HG02973 (cell line): ENCODE measurements around the gene C1orf53.
"Not testable (repeated sequence)": the region's sequence is repeated elsewhere in the genome, so short reads cannot be mapped to it uniquely, and the experiment has no call there.

Experiments used
- ATAC-seq: cut with Tn5 transposase; IDR thresholded peaks from one replicate; pipeline ENCODE4 v1.9.1; 2021; ENCODE audit warnings: moderate library complexity; ENCODE audit not compliant: unreplicated experiment

C1orf53 gene

GRCh38 chr1:197902454-197903195 lies at the start of gene C1orf53:
TSS of gene C1orf53 (plus strand) at chr1:197902630. CDS start at chr1:197902650, 20 bp downstream.
- peak; percentile 97 for ATAC-seq

- not testable (repeated sequence) for ATAC-seq
These were observed 46.7 kb upstream of the C1orf53 start for GRCh38 chr1:197855751-197856150.

GRCh38 chr1:197857477-197857876 lies 45.0 kb upstream of the C1orf53 start:
- ATAC-seq: no peak

GRCh38 chr1:197859024-197859423 lies 43.4 kb upstream of the C1orf53 start:
- no peak for ATAC-seq

GRCh38 chr1:197862221-197862620 lies 40.2 kb upstream of the C1orf53 start:
- no peak for ATAC-seq

GRCh38 chr1:197862671-197863070 lies 39.8 kb upstream of the C1orf53 start:
- ATAC-seq: no peak

GRCh38 chr1:197865809-197866208 lies 36.6 kb upstream of the C1orf53 start:
- no peak for ATAC-seq

GRCh38 chr1:197868751-197869489 lies 33.5 kb upstream of the C1orf53 start:
- peak; percentile 93 for ATAC-seq

- ATAC-seq: no peak
These were observed 32.8 kb upstream of the C1orf53 start for GRCh38 chr1:197869490-197870077.

GRCh38 chr1:197876894-197877293 lies 25.5 kb upstream of the C1orf53 start:
- ATAC-seq: no peak

GRCh38 chr1:197880385-197880784 lies 22.0 kb upstream of the C1orf53 start:
- ATAC-seq: not testable (repeated sequence)

GRCh38 chr1:197882241-197882640 lies 20.2 kb upstream of the C1orf53 start:
- ATAC-seq: not testable (repeated sequence)

- ATAC-seq: no peak
These were observed 18.3 kb upstream of the C1orf53 start for GRCh38 chr1:197884173-197884572.

- ATAC-seq: no peak
These were observed 11.5 kb upstream of the C1orf53 start for GRCh38 chr1:197890936-197891335.

GRCh38 chr1:197892684-197893083 lies 9.7 kb upstream of the C1orf53 start:
- ATAC-seq: no peak

GRCh38 chr1:197896301-197896700 lies 6.1 kb upstream of the C1orf53 start:
- ATAC-seq: no peak

- ATAC-seq: no peak
These were observed 3.4 kb upstream of the C1orf53 start for GRCh38 chr1:197899037-197899436.

- no peak for ATAC-seq
These were observed 338 bp upstream of the C1orf53 start for GRCh38 chr1:197902131-197902453.

- no peak for ATAC-seq
These were observed 725 bp downstream of the C1orf53 start for GRCh38 chr1:197903196-197903514.

GRCh38 chr1:197904126-197904787 lies 1.8 kb downstream of the C1orf53 start:
- no peak for ATAC-seq

GRCh38 chr1:197905699-197906351 lies 3.4 kb downstream of the C1orf53 start:
- ATAC-seq: no peak
